Cerebellar cortex (tissue), 1 donor: Measurements from ENCODE around the gene RINT1.
"Not testable (repeated sequence)": the region's sequence is repeated elsewhere in the genome, so short reads cannot be mapped to it uniquely, and the experiment has no call there.

Experiments
- DNase-seq: peaks from one replicate; pipeline ENCODE4 v3.0.0-alpha.2; 2015; ENCODE audit warnings: low spot score

RINT1 gene

DNA sequence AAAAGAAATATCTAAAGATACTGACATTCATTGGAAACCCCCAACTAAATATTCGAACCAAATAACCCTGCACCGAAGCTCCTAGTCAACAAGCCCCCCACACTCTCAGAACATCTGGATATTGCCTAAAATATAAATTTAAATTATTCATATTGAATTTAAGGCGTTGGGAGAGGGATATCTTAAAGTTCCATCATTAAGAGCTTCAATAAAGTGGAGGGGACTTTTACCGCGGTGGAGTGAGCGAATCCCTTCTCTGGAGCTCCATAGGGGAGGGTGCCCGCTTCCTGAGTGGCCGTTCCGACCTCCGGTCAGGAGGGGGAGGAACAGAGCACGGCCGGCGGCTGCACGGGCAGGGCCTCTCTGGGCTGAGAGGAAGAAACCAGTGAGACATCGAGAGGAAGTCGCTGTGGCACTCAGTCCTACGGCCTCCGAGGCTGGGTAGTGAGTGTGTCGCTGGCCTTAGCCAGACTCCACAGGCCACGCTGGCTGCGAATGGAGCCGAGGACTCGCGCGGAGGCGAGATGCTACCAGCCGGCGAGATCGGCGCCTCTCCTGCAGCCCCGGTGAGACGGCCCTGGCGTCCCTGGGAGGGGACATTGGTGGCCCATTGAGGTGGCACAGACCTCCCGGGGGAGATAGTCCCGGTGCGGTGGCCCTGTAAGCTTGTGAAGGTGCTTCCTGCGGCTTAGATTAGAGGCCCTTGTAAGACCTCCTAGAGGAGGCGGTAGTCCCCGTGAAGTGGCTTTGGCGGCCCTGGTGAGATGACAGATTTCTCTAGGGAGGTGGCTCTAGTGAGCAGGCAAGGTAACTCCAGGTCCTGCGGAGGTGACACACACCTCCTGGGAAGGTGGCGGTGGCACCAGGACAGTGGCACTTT, at the start of gene RINT1:
Gene RINT1, plus strand, starts transcription at position 410 of the 880 bp plus-strand sequence. Its CDS starts 115 bp downstream, at position 525.
- DNase-seq = peak; percentile 93

DNA sequence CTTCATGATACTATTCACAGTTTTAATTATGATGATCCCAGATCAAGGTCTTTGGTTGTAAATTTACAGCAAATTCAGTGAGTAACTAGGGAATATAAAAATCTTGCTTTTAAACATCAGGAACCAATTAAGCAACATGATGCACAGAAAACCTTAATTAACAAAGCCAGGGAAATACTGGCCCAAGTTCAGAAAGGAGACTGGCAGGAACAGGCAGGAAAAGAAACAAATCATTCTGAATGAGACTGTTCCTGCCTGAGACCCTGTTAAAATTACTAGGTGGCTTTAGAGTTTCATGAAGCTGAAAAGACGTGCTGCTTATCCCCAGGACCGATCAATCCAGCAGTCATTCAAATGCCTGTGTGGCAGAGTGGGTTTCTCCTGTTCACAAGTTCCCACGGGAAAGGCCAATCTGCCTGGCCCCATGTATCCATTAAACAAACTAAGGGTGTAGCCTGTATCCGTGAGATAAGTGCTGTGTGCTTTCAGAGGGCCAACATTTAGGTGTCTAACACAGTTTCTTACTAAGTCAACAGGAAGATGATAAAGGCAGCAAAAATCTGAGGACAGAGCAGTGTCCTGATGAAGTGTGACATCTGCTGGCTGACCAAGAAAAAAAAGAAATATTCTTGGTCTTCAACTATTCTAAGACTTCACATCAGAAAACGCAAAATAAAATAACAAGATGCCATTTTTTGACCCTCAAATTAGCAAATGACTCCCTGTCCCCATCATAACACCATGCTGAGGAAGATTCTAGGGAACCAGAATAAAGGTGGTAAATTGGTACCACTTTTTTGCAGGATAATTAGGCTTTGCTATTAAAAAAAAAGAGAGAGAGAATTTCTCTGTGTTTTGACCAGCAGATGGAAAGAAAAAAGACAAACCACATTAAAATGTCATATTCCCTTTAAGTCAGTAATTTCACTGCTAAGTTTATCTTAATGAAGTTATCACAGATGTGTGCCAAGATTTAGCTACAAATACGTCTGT, 44.1 kb upstream of the RINT1 start:
- DNase-seq = peak; percentile 31

DNA sequence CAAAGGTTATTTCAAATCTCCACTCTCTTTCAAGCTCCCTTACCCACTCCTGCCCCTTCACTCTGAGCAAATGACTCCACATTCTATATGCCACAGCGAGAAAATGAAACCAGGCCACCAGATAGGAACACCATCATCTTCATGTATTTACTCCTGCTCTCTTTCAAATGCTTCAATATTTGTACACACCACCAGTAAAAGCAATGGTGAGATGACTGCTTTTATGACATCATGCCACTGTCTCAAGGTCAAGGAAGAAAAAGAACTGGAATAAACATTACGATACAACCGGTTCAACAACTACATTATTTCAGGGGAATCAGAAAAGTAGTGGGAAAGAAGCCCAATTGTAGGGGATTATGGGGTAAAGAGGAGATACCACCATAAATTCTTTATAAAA, 42.6 kb upstream of the RINT1 start:
- DNase-seq = no peak

DNA sequence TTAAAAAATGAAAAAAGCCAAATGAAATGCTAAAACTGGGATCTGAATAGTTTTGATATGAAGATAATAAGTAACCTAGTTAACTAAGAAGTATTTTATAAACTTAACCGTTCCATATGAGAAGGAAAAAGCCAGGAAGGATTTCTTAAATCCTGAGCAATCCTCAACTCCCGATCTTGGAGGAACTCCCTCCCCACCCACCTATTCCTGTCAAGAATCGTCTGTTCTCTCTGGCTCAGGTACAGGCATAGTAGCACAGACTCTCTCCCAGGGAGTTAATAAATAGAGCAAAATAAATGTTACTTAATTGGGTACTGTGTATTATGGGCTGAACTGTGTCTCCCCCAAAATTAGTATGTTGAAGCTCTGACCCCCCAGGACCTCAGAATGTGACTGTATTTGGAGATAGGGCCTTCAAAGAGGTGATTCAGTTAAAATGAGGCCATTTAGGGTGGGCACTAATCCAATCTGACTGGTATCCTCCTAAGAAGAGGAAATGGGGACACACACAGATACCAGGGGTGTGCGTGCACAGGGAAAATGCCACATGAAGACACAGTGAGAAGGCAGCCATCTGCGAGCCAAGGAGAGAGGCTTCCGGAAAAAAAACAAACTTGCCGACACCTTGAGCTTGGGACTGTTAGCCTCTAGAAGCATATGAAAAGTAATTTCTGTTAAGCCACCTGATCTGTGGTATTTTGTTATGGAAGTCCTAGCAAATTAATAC, 38.6 kb upstream of the RINT1 start:
- DNase-seq = peak; percentile 75

DNA sequence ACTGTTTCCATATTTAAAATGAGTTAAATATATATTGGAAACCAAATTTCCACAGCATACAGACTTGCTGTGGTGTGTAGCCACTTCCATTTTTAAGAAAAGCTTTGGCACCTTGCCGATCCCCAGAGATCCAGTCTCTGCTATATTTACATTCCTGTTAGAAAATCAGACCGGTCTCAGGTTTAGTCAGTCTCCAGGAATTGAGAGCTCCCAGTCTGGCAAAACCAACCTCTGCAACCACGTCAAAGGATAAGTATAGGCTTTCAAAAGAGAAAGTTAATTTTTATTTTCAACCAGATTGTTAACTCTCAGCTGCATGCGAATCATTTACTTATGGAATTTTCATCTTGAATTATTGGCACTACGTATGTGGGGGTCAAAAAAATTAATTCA, 38.1 kb upstream of the RINT1 start:
- DNase-seq = no peak

DNA sequence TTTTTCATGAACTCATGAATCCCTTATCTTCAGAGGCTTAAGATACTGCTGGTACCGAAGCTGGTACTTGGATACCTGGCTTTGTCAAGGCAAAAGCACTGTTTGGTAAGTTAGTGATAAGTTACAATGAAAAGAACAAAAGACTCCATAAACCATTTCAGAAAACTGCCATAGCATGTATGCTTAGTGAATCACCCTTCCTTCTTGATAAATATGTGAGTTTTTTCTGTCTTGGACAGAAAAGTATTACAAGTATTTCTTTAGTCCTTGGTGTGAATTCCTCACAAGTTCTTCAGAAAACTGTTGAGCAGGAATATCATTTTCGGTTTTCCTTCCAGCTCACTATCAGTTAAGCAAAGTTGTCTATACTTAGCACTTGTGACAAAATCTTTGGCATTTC, 35.5 kb upstream of the RINT1 start:
- no peak for DNase-seq

DNA sequence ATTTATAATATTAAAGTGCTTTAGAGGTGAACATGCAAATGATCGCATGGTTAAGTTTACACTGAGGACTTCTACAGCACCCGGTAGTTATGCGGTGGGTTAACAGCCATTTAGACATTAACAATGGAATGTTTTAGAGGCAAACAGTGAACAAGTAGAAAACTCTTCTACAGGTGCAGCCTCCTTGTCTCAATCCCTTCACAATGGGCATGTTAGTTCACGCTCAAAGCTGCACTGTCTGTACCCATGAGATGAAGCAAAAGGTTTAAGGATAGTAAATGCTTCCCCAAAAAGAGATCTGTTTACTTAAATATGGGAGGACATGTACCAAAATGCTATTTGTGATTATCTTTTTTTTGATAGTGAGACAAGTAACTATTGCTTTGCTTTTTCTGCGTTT, 35.0 kb upstream of the RINT1 start:
- DNase-seq = no peak

DNA sequence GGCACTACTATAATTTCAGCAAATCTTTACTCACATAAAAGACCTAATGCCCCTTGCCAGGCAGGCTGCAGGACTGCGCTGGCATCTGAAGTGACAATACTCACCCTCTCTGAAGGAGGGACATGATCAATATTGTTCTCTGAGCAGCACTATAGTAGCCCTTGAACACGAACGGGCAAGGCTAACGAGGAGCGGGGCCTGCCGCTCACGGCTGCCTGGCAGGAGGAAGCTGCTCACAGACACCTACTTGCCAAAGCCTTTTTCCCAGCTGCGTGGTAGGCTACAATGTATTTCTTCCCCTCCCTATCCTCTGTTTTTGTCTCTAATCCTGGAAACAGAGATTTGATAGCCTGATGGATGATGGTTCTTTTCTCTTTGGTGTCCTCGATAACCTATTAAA, 29.8 kb upstream of the RINT1 start:
- DNase-seq = no peak

DNA sequence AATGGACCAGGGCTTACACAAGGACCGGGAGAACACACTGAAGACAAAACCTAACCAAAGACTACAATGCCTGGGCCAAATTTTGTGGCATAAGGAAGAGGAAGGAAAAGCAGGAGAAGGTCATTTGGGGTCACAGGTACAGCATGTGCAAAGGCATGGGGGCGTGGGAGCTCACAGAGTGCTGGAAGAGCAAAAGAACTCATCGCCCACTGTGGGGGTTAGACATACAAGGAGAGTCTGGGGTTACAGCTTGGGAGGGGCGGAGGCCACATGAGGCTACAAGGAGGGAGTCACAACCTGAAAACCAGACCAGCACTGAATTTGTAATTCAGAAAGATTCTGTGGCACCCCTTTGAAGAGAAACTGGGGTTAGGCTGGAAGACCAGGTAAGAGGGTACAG, 19.6 kb upstream of the RINT1 start:
- DNase-seq = no peak

DNA sequence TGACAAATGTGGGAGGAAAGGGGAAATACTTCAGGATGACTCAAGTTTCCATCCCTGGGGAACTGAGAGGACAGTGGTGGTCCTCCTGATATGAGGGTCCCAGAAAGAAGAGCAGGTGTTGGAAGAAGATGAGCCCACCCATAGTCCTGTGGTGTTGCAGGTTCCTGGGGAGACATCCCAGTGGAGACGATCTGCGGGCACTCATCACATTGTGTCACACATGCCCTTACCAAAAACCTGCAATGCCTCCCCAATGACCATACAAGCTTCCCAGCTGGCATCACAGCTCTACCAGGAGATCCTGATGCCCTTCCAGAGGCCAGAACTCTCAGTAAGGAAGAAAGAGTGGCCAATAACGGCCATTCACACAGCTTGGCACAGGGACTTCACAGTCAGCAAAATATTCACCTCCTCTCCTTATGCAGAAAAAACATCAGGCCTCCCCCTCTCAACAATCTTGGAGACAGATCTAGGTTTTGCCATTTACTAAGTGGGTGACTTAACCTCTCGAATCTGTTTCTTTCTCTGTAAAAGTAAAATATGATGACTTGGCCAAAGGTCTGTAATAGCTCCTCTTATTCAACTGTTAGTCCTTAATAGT, 19.0 kb upstream of the RINT1 start:
- no peak for DNase-seq

DNA sequence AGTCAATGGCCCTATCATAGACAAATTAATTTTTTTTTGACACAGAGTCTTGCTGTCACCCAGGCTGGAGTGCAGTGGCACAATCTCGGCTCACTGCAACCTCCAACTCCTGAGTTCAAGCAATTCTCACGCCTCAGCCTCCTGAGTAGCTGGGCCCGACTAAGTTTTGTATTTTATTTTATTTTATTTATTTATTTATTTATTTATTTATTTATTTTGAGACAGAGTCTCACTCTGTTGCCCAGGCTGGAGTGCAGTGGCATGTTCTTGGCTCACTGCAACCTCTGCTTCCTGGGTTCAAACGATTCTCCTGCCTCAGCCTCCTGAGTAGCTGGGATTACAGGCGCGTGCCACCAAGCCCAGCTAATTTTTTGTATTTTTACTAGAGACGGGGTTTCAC, 16.4 kb upstream of the RINT1 start:
- not testable (repeated sequence) for DNase-seq

DNA sequence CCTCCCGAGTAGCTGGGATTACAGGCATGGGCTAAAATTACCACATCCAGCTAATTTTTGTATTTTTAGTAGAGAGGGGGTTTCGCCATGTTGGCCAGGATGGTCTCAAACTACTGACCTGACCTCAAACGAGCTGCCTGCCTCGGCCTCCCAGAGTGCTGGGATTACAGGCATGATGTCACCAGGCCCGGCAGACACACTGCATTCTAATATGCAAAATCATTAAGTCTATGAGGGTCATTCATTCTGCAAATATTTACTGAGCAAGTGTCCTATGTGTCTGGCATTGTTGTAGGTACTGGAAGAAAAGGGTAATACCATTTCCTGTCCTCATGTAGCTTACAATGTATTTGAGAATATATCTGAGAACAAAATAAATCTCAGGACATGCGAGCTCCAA, 12.6 kb upstream of the RINT1 start:
- DNase-seq = no peak

DNA sequence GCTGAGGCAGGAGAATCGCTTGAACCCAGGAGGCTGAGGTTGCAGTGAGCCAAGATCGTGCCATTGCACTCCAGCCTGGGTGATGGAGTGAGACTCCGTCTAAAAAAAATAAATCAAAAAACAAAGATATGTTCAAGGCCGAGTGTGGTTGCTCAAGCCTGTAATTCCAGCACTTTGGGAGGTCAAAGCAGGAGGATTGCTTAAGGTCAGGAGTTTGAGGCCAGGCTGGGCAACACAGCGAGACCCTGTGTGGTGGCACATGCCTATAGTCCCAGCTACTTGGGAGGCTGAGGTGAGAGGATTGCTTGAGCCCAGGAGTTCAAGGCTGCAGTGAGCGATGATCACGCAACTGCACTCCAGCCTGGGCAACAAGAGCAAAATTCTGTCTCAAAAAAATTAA, 11.4 kb upstream of the RINT1 start:
- DNase-seq = not testable (repeated sequence)

DNA sequence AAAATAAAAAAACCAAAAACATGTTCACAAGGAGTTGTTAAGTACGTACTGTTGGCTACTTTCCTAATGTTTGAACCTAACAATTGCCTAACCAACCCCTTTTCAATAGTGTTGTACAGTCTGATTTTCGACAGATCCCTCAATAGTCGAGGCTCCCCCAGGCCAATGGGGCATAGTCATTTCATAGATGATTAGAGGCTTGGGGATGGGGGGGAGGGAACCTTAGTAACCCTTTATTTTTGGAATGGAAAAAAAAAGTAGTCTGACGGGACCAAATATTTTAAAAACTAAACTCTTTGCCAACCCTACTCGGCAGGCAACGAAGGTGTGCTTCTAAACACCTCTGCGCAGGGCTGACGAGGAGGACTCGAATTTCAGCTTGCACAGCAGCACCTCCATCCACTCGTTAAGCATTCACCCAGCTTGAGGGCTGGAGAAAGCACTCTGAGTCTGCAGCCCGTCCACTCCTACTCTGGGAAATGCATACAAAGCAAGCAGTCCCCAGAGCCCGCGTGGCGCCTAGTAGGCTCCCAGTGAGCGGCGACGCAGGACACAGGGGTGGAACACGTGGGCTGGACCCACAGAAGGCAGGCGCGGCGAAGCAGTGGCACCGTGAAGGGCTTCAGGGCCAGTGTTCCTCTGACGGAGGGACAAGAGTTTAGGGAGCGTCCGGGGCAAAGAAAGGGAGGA, 10.8 kb upstream of the RINT1 start:
- DNase-seq = peak; percentile 50

DNA sequence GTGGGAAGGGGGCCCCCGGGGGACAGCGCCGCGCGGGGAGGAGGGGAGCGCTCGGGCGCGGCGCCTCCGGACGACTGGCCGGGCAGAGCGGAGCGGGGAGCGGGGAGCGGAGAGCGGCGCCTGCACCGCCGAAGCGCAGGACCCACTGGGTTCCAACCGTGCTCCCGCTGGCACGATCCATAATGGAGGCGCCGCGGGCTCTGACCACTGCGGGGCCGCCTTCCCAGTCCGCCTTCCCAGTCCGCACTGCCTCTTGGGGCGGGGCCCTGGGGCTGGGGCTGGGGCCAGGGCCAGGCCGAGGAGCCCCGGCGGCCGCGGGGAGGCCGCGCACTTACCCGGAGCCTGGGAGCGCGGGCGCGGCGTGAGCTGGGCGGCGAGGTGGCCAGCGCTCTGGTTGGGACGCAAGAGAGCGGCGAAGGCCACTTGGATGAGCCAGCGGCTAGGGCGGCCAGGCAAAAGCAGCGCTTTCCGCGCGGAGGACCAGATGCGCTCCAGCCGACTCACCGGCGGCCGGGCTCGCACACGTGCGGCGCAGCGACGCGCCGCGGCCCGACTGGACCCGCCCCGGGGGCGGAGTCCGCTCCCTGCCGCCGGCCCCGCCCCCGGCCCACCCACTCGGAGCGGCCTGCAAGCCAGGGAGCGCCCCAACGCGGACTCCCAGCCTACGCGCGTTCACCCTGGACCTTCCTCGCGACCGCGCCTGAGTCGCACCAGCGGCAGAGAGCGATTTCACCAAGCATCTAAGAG, 10.1 kb upstream of the RINT1 start, which contains the start of gene PUS7:
Gene PUS7, minus strand, starts transcription at position 555 of the 747 bp plus-strand sequence. CDS start 13,759 bp downstream, outside the sequence.
- DNase-seq = peak; percentile 88

DNA sequence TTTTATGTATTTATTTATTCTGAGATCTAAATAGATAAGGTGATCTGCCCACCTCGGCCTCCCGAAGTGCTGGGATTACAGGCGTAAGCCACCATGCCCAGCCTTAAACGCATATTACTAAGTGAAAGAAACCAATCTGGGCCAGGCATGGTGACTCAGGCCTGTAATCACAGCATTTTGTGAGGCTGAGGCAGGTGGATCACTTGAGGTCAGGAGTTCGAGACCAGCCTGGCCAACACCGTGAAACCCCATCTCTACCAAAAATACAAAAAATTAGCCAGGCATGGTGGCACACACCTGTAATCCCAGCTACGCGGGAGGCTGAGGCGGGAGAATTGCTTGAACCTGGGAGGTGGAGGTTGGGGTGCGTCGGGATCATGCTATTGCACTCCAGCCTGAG, 7.6 kb upstream of the RINT1 start:
- DNase-seq = not testable (repeated sequence)

DNA sequence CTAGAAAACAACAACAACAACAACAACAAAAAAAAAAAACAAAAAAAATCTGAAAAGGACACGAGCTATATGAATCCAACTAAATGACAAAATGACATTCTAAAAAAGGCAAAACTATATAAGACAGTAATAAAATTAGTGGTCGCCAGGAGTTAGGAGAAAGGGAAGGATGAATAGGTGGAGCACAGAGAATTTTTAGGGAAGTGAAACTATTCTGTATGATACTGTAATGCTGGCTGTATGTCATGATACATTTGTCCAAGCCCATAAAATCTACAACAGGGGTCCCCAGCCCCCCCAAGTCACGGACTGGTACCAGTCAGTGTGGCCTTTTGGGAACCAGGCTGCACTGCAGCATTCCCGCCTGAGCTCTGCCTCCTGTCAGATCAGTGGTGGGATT, 7.2 kb upstream of the RINT1 start:
- DNase-seq = no peak

DNA sequence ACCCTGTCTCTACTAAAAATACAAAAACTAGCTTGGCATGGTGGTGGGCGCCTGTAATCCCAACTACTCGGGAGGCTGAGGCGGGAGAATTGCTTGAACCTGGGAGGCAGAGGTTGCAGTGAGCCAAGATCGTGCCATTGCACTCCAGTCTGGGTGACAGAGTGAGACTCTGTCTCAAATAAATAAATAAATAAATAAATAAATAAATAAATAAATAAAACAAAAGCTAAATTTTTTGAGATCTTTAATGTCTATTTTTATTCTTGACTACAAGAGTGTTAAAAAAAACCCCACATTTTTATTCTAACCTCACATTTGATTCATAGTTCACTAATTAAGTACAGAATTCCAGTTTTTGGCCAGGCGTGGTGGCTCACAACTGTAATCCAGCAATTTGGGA, 4.3 kb upstream of the RINT1 start:
- not testable (repeated sequence) for DNase-seq

DNA sequence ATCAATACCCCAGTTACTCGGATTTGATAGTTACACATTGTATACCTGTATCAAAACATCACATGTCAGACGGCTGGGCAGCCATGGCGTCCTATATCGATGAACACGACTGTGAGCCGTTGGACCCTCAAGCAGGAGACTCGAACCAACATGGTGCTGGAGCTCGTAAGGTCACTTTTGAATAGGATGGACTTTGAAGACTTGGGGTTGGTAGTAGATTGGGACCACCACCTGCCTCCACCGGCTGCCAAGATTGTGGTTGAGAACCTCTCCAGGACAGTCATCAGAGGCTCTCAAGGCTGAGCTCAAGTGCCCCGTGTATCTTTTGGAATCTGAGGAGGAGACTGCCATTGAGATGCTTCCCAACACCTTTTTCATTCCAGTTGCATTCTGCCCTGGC, 1.9 kb upstream of the RINT1 start:
- DNase-seq = no peak

DNA sequence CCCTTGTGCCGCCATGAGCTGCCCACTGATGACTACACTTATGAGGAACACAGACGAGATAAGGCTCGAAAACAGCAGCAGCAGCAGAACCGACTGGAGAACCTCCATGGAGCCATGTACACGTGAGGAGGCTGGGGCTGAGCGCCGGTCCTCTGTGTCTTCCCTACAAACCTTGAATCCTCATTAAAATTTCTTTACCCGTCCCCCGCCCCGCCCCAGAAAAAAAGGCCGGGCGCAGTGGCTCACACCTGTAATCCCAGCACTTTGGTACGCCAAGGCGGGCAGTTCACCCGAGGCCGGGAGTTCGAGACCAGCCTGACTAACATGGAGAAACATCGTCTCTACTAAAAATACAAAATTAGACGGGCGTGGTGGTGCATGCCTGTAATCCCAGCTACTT, 1.5 kb upstream of the RINT1 start:
- no peak for DNase-seq
